Measurements from ENCODE around the gene CEP104.

The CEP104 gene

DNA sequence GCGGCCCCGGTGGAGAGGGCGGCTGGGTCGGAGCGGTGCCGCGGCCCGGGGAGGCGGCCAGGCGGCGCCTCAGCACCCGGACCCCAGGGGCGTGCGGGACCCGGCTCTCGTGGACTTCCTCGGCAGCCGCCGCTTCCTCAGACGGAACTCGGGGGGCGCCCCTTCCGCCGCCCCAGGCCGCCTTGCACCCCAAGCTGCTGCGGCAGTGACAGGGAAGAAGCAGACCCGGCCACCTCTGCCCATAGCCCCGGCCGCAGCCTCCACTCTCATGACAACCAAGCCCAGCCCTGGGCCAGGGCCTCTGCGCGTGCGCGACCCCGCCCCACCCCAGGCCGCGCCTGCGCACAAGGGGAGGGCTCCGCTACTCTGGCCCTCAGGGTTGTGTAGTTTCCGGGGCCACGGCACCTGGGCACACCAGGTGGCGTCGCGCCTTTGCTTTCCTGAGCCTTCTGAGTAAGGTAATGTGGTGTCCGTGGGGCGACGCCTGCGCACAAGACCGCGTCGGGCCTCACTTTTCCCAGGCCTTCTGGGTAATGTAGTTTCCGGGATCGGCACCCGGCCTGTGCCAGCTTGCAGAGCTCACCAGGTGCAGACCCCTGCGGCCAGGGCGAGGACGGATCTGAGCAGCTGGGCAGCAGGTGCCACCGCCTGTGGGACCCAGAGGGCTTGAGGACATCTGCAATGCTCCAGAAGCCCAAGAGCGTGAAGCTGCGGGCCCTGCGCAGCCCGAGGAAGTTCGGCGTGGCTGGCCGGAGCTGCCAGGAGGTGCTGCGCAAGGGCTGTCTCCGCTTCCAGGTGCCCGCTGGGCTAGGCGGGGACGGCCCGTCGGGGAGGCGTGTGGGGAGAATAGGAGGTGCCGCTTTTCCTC is at the start of gene CEP104, which contains the start of gene DFFB:
Gene CEP104 (minus strand): TSS at position 289 of the 868 bp plus-strand sequence. CDS start 4,804 bp downstream, outside the sequence.
Gene DFFB (plus strand): TSS at position 554 of the 868 bp plus-strand sequence. CDS start 128 bp downstream, at position 682.
- peak; percentile 93 for DNase-seq

DNA sequence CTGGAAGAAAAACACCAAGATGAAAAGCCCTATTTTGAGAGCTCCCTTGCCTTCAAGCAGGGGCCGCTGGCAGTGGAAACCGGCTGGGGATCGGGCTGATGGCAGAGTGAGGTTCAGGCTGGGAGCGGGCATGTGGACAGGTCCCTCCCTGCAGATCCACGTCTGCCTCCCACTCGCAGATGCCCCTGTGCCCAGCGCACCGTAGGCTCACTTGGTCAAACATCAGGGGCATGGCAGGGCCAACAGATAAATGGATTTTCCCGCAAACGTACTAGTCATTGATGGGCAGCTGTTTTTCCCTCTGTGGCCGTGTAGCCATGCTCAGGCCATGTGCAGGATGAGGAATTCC is 49.6 kb upstream of the CEP104 start:
- DNase-seq: peak; percentile 8

DNA sequence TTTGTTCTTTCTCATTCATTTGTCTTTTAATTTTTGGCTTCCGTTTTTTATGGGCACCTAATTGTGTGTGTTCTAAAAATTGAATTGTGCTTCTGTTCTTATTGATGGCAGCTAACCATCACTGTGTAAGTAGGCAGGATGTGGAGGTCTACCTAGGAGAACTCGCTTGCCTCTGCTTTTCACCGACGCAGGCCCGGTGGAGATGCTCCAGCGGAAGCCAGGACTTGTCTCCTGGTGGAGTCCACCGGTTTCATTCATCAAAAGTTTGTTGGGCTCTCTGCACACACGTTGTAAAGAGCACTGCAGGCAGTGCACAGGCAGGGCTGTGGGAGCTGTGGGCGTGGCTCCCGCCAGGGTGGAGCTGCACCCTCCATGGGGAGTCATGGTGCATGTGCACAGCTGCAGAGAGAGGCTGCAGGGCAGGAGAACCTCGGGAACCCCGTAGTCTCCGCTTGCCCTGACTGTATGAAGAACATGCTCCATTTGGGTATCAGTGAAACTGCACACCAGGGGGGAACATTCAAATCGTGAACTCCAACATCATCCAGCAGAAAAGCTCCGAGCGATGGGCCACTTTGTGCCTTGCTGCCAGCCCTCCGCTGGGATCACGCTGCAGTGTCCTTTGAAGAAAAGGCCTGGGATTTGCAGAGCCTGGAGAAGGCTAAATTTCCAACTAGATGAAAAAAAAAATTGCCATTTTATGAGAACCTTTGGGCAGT is 49.1 kb upstream of the CEP104 start:
- DNase-seq: peak; percentile 13

DNA sequence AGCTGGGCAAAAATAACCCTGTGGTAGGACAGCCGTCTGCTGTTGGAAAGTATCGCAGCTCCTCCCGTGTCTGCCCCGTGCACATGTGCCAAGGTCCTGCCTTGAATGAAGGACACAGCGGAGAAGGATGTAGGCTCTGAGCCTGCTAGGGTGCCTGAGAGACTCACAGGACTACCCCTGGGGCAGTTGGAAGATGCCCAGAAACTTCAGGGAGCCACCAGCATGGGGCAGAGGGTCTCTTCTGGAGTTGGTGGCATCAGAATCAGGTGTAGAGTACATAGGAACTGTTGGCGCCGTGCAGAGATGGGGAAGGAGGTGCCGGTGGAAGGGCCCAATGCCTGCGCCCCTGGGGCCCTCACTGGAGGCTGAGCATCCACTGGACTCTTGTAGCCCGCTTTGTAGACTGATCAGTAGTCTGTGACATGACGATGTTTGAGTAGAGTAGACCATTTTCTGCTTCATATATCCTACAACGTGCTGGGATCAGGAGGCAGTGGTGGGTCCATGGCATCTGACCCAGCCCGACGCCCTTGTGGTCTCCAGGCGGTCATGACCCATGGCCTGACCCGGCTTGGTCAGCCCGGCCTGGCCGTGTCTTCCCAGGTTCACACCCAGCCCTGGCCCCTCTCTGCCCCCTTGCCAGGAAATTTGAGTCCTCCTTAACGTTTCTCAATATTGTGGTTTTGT is 48.4 kb upstream of the CEP104 start:
- peak; percentile 11 for DNase-seq

DNA sequence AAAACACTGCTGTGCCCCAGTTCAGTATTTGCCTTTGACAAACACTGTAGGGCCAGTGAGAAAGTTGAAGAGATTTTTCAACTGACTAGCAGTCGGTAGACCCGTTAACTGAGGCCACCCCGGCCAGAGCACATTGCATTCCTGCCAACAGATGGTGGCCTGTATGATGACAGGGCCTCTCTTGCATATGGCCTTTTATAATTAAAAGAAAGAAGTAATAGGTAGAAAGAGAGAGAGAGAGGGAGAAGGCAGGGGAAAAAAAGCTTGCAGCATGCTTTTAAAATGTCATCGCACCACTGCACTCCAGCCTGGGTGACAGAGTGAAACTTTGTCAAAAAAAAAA is 47.8 kb upstream of the CEP104 start:
- DNase-seq: no peak

DNA sequence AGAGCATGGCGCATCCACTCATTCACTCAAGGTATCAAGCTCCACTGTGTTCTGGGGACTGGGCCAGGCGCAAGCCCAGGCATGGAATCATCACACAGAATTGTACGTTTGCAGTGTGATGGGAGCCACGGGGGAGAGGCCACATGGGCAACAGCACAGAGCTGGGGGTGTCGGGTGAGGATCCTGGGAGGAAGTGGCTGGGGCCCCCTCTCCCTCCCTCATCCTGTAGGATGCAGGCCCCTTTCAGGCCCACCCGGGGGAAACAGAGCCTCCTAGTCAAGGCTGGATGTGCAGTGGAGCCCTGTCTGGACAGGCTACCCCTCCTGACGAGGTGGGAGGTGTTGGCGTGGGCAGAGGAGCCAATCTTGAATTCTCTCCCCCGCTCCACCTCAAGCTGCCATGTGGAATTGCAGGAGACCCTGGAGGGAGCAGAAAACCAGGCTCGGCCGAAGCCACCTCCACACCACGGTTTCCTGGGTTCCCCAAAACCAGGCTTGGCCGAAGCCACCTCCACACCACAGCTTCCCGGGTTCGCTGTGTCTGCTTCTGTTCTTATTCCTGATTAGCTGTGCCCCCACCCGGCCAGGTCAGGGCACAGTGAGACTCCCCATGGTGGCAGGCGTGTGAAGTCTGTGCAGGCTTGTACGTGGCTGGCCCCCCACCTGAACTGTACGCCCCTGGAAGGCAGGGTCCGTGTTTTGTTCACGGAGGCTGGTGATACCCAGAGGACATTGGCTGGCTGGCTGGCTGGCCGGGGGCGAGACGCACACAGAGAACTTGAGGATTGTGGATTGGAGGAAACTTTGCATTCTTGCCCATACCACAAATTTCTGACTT is 47.2 kb upstream of the CEP104 start:
- DNase-seq: peak; percentile 22

DNA sequence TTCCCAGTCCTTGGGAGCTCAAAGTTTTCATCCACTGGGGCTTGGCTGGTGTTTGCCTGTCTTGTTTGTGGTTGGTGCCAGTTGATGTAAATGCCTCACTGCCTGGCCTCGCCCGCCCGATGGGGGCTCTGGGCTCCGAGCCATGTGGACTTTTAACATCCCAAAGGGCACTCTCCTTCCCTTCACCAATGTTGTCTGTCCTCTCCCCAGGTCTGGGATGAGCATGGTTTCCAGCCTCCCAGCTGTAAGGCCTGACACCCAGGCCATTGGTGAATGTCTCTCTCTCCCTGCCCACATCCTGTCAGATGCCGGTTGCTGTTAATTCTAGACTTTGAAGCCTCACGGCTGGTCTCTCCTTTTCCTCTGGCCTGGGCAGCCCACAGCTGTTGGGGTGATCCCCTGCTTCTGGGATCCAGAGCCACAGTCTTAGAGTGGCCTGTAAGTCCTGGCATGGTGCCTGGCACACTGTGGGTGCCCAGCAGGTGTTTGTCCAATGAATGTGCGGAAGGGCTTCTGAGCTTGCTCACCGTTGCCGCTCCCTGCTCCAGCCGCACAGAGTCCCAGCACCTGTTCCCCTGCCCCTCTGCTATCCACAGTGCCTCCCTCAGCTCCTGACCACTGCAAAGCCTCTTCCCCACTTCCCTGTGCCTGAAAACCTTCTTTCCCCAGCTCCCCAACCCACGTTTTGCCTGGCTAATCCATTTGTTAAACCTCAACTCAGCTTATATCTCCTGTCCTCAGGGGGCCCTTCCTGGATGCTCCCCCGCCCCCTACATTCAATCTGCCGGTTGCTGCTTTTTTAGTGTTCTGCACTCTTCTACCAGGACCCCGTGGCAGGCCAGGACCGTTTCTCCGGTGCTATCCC is 46.4 kb upstream of the CEP104 start:
- DNase-seq: peak; percentile 57

DNA sequence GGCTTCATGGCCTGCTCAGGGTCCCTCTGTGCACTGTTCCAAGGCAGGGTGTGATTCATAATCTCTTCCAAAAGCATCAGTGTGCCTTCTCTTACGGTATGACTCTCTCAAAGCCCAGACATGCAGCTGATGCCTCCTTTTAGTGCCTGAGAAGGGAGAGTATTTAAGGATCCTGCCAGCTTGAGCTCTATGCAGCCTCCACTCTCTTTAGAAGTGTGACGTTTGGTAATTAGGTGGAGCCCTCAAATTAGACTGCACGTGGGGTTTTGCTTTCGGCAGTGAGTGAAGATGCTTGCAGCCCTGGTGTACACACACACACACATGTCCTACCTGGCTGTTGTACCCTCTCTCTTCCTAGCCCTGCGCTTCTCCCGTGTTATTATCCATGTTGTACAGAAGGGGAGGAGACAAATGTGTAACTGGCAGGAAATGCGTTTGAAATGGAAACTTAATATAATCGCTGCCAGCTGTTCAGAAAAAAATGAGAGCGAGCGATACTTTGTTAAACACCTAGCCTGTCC is 45.6 kb upstream of the CEP104 start:
- peak; percentile 19 for DNase-seq

DNA sequence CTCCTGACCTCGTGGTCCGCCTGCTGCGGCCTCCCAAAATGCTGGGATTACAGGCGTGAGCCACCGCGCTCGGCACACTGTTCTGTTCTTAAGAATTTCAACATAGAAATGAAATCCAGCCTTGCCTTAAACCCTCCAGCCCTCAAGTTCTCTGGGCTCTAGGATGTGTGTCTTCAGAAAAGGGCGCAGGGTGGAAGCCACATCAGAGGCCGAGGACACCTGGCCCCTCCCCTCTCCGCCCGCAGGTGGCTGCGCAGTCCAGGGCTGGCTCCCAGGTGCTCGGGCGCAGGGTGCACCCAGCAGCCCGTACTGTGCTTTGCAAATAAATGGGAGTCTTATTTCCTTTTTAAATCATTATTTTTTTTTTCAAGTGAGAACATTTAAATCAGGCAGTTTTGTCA is 45.1 kb upstream of the CEP104 start:
- peak; percentile 22 for DNase-seq

DNA sequence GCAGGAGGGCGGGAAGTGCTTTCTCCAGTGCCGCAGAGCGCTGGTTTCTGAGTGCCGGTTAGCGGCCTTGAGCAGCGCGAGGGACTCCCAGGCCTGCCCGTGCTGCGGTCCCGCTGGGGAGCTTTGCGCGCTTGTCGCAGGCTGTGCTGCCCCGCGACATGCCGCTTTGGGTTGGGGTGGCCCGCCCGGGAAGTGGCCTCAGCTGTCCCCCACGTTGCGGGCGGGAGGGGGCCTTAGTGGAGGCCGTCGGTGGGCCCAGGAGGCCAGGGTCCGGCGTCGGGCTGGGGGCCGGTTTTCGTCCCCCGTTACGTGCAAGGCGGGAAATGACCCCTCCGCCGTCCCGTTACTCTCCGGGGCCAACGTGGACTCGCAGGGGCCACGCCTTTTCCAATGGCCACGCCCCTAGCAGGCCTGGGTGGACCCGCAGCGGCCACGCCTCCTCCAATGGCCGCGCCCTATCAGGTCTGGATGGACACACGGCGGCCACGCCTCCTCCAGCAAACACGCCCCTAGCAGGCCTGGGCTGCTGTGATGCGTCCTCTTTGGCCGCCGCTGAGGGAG is 44.0 kb upstream of the CEP104 start:
- DNase-seq: peak; percentile 98

DNA sequence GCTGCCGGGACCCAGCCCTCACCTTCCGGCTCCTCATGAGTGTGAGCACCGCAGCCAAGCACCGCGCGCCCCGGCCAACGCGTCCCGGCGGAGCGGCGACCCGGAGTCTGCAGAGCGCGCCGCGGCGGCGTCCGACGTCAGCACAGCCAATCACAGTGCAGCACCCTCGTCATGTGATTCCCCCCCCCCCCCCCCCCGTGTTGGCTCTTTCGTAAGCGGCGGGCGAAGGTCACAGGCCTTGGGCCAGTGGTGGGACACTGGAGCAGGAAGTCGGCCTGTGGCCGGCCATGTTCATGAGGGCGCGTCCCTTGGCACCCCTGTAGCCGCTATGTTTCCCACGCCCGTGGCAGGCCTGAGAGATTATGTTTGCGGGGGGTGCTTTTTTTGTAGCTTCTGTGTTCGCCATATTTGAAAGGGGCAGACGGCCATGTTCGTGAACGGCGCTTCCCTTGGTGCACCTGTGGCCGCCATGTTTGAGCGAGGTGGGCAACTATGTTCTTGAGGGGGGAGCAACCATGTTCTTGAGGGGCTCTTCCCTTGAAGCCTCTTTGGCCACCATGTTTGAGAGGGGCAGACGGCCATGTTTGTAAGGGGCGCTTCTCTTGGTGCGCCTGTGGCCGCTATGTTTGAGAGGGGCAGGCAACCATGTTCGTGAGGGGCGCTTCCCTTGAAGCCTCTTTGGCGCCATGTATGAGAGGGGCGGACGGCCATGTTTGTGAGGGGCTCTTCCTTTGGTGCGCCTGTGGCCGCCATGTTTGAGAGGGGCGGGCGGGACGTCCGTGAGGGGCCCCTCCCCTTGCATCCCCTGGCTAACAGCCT is 43.3 kb upstream of the CEP104 start, which contains the start of gene C1orf174:
Gene C1orf174 (minus strand): TSS at position 123 of the 819 bp plus-strand sequence. CDS start 86 bp downstream, at position 37.
- DNase-seq: peak; percentile 98

DNA sequence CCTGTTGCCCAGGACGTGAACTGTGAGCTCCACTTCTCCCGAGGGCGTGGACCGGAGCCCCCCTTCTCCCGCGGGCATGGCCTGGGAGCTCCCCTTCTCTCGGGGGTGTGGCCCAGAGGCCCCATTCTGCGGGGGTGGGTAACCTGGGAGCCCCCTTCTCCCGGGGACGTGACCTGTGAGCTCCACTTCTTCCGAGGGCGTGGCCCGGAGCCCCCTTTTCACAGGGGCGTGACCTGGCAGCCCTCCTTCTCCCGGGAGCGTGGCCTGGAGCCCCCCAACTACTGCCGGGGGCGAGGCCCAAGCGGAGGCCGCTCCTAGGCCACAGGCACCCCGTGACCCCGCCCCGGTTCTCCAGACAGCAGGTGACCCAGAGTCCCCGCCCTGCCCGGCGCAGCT is 42.7 kb upstream of the CEP104 start:
- no peak for DNase-seq

DNA sequence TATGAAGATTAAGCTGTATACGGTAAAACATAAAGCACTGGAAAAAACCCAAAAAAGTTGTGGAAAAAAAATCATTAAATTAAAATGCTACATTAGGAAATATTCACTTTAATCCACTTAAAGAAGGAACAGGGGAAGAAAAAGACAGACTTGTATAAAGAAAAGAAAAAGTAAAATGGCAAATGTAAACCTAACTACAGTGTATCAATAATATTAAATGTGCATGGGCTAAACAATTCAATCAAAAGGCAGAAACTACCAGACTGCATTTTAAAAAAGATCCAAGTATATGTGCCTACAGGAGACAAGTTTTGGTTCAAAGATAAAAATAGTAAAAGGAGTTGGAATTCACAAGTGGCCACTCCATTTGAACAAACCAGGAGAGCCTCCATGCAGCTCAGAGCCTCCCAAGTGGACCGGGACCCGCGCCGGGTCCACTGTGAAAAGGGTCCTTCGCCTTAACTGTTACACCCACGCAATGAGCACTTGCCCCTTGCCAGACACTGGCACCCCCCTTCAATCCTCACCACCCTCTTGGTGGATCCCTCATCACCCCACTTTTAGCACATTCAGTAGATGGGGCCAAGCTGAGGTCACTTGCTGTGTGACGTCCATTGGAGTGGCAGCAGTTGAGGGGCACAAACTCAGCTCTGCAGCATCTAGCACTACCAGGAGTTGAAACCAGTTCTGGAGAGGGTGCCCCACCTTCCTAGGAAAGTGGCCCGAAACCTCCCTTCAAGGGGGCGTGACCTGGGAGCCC is 42.2 kb upstream of the CEP104 start:
- DNase-seq: no peak

DNA sequence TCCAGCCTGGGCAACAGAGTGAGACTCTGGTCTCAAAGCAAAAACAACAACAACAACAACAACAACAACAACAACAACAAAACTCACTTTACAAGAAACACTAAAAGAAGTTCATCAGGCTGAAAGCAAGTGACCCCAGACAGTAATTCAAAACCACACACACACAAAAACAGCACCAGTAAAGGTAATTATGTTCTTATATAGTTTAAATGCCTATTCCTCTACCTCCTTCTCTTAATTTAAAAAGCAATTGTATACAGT is 41.4 kb upstream of the CEP104 start:
- DNase-seq: no peak

DNA sequence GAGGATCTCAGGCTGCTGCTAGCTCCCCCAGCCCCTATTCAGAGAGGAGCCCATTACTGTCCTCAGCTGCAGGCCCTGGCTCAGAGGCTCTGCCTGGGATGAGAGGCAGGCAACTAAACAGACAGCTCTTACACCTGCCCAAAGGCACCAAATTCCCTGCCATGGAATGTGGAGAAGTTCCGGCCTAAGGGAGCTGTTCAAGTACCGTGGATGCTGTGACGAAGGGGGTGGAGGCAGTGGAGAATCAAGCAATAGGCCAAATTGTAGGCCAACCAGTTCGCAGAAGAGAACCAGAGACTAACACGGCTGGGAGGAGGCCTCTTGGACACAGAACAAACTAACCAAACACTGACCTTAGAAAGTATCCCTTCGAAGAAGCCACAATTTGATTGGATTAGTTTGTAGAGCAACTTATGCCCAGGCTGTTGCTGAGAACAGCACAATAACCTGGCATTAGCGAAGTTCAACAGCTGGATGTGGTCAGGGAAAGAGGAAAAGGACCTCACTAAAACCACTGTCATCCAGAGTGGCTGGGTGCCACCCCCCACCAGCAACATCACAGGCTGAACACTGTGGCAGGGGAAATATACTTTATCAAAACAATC is 39.5 kb upstream of the CEP104 start:
- no peak for DNase-seq

DNA sequence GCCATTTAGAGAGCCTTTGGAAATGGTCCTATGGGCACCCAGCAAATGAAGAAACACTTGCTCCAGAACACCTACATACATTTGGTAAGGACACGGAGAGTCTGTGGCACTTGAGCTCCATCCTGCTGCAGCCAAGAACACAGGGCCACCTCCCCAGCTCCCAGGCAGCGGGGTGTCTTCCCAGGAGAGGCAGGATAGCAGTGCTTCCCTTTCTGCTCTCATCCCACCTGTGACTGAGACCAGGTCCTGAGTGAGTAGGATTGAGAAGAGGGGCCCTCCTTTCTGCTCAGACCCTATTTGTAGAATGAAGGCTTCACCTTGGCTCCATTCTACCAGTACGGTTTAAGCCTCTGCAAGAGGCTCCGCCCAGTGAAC is 38.9 kb upstream of the CEP104 start:
- no peak for DNase-seq

DNA sequence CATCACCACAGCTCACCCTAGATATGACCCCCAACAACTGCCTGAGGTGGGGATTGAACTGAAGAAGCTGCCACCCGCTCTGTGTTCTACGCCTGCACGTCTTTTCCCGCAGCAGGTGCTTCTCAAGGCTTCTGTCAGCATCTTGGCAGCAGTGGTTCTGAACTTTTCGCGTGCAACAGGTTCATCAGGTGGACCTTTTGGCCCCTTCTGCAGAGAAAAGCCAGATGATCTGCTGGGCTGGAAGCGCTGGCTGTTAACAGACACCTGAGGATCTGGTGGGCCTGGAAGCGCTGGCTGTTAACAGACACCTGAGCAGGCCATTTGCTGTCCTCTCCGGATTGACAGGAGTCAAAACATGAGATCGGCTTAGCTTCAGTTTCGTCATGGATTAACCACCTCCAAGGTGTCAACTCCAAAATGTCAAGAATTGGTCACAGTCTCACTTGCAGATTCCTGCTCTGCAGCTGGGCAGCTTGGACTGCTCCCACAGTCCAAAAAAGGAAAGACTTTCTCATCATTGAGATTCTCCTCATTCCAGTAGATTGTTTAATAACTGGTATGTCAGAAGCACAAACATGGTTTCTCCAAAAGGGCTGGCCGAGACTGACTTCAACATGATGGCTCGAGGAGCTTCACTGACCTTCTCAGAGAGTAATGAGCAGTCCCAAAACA is 38.4 kb upstream of the CEP104 start:
- no peak for DNase-seq

DNA sequence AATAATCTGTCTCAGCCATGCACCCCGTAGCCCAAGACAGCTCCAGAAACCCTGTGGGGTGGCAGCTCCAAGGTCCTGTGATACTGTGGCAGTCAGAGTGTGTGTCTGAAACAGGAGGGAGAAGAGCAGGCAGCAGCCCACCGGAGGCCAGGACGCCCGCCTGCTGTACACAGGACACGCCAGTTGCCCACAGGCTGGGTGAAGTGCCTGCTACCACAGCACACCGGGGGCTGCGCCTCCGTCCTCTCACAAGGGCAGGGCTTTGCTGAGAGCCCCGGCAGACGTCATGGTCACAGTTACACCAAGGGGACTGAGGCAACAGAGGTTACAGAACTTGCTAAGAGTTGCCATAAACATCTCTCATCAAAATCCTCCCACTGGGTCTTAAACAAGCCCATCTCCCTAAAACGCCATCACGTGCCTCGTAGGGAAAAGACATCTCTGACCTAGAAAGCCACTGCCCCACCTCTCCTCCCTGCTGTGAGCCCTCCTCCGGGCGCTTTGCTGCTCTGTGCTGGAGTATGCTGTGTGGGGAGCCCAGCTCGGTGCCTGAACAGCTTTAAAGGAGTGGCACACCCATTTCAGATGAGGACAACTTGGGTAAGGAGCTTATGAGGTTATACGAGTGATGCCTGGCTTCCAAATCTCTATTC is 37.7 kb upstream of the CEP104 start:
- no peak for DNase-seq

All from femur (tissue), 1 donor.